Fibroblast of skin of left biceps (primary cell): ENCODE measurements around the gene TMEM121B.

Experiments used
- DNase-seq, 2 experiments: peaks; one replicate each; pipeline ENCODE4 v3.0.0-alpha.2; 2013; ENCODE audit warnings: low read depth in 2 of 2

The TMEM121B gene

GRCh38 chr22:17091851-17092250 is 29.3 kb downstream of the TMEM121B start:
- no peak for DNase-seq

GRCh38 chr22:17090550-17090949 is 30.6 kb downstream of the TMEM121B start:
- no peak for DNase-seq

GRCh38 chr22:17087498-17088131 is 33.5 kb downstream of the TMEM121B start:
- peak; percentile 68 to 69 for DNase-seq

GRCh38 chr22:17086788-17087497 is 34.2 kb downstream of the TMEM121B start:
- no peak for DNase-seq

- DNase-seq = no peak
Measured at GRCh38 chr22:17086296-17086695, 34.9 kb downstream of the TMEM121B start.

GRCh38 chr22:17085277-17086181 is 35.6 kb downstream of the TMEM121B start:
- no peak for DNase-seq

GRCh38 chr22:17084554-17085276 is 36.4 kb downstream of the TMEM121B start, which contains the start of gene IL17RA:
TSS of gene IL17RA (plus strand) at chr22:17085000. CDS start at chr22:17085092, 92 bp downstream.
- peak; percentile 46 to 60 for DNase-seq

- DNase-seq = no peak
Measured at GRCh38 chr22:17083811-17084441, 37.2 kb downstream of the TMEM121B start.

GRCh38 chr22:17083255-17083654 is 37.9 kb downstream of the TMEM121B start:
- no peak for DNase-seq

GRCh38 chr22:17079572-17079971 is 41.6 kb downstream of the TMEM121B start:
- no peak for DNase-seq

- peak; percentile 74 for DNase-seq
Measured at GRCh38 chr22:17077255-17077654, 43.9 kb downstream of the TMEM121B start.

- no peak for DNase-seq
Measured at GRCh38 chr22:17074648-17075002, 46.5 kb downstream of the TMEM121B start.

- no peak for DNase-seq
Measured at GRCh38 chr22:17072877-17073276, 48.3 kb downstream of the TMEM121B start.
